GM21737 (cell line): ENCODE data around the gene CNPY1.

ENCODE experiments used
- ATAC-seq: cut with Tn5 transposase; IDR thresholded peaks from one replicate; pipeline ENCODE4 v1.9.1; 2021; ENCODE audit warnings: mild to moderate bottlenecking, moderate library complexity; ENCODE audit not compliant: unreplicated experiment

The CNPY1 gene

DNA sequence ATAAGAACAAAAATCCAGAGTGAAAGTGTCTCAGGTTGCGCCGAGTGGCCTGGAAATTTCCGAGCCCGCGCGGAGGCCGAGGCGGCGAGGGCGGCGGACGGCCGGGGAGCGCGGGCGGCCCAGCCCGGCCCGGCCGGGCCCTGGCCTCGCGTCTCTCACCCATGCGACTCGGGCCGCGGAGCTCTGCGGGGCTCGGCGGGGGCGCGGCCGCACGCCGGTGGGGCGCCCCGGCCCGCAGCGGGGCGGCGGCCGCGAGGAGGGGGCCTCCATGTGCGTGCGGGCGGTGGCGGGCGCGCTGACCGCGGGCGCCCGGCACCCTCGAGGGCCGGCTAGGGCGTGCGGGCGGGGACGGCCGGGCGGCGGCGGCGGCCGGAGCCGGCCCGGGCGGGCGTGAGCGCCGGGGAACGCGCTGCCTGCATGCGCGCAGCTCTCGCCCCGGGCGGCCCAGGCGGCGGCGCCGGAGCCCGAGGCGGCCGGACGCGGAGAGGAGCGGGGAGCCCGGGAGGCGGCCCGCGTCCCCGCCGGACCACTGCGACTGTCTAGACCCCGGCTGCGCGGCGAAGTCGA lies 88.7 kb downstream of the CNPY1 start:
- no peak for ATAC-seq

DNA sequence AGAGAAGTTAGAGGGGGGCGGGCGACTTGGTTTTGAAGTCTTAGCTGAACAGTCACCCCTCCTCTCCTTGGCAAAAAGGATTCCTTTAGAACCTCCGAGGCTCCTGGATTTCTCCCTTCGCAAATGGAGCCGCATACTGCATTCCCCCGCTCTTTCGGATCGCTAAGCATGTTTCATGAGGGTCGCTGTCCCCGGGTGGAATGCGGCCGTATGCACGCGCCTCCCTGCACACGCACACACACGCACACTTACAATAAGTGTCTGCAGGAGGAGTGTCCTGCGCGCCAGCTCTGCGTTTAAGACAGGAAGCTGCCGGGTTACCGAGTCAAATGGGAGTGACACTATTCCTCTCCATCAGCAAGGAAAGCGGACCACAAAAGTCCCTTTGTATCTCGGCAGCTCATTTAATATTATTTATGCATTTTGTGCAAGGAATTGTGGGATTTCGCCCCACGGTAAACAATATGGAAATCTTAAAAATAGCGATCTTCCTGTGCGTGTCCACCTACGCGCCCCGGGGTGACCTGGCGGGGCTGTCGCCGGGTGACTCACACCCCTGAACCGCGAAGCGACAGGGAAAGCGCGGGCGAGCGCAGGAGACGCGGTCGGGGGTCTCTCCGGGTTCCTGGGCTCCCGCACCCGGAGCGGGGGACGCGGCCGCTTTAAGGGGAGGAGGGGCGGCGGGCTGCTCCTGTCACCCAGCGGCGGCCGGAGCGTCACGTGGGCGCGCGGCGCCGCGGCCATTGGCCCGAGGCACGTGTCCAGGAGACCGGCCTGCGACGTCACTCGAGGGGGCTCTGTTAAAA lies 89.4 kb downstream of the CNPY1 start:
- no peak for ATAC-seq

DNA sequence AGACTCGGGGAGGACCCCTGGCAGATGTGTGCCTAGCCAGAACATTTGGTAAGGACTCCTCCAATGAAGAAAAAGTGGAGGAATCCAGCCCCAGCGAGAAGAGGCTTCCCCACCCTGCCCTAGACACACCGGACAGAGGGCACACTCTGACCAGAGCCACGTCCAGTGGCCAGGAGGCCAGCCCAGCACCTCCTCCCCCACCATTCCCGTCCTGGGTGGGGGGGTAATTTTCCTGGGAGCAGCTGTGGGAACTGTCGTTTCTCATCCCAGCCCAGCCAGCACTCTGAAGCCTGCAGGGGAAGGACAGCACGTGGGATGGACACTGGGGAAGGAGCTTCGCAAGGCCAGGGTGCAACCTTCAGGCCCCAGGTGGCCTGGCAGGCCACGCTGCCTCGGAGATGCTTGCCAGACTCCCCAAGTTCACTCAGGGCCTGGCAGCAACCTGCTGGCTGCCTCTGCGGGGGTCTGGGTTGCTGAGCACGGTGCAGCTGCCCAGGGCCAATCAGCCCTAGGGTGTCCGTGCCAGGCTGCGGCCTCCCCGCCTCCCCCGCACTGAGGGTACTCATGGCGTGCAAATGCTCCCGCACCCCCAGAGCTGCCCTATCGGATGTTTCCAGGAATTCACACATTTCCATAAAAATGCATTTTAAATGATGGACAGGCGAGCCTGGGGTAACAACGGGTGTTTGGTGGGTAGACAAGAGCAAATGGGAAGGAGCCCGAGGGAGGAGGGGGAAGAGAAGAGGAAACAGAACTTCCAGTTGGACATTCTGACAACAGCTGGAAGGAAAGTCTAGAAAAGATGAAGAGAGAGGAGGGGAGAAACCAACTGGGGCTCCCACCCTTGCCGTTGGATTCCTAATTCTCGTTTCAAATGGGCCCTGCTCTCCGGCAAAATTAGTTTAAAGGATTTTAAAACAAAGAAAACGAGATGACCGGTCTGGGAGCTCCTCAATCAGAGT lies 90.3 kb downstream of the CNPY1 start:
- ATAC-seq = no peak

DNA sequence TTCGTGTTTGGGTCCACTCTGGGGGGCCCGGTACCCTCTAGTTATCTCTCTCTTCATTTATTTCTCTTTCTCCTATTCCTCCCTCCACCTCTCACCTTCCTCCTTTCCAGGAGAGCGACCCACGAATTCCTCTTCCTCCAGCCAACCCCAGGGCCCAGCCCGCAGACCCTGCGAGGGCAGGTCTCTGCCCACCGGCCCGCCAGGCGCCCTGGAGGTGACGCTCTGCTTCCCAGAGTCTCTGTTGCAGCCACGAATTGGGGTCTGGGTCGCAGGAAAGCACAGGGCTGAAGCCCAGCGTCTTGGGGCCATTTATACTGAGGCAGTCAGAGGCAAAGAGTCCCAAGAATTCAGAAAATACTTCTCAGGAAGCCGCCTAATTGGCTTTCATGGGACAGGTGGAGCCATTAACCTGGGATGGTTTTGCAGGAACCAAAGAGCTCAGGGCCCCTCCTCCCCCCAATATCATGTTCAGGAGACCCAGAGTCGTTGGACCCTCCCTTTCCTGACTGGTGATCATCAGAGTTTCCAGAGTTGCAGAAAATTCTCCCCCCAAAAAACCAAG lies 91.1 kb downstream of the CNPY1 start:
- no peak for ATAC-seq

DNA sequence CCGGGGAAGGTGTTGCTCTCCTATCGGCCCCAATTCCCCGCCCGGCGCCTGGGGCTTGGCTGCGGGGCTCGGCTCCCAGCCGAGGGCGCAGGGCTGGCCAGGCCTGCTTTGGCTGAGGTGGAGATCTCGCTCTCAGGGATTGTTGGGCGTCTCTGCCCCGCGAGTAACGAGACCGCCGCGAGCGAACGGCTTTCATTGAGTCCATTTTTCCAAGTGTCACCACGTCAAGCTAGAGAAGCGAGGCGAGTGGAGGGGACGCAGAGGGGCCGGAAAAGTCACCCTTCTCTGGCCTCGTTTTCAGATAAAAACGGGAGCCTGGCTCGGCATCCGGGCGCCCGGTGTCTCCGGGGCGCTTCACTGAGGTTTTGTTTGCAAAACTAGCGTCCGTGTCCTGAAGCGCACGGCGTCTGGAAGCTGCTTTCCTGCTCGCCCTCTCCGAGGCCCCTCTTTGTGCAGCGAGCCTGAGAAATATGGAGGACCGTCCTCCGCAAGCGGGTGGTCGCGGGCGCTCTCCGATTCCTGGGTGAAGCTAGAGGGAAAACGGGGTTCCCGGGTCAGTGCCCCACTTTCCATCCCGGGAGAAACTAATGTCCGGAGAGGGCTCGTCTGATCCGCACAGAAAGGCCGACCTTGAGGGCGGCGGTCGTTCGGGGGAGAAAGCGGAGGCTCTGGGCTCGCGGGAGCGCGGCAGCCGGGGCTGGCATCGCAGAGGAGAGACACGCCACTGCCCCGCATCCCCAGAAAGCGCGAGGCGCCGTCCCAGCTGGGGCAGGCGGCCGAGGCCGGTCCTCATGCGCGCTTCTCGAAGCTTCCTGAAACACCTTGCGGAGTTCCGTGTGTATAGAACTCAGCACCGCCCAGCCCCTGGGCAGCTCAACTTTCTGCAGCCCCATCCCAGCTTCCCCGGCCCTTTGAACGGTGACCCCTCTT lies 91.9 kb downstream of the CNPY1 start:
- ATAC-seq = no peak

DNA sequence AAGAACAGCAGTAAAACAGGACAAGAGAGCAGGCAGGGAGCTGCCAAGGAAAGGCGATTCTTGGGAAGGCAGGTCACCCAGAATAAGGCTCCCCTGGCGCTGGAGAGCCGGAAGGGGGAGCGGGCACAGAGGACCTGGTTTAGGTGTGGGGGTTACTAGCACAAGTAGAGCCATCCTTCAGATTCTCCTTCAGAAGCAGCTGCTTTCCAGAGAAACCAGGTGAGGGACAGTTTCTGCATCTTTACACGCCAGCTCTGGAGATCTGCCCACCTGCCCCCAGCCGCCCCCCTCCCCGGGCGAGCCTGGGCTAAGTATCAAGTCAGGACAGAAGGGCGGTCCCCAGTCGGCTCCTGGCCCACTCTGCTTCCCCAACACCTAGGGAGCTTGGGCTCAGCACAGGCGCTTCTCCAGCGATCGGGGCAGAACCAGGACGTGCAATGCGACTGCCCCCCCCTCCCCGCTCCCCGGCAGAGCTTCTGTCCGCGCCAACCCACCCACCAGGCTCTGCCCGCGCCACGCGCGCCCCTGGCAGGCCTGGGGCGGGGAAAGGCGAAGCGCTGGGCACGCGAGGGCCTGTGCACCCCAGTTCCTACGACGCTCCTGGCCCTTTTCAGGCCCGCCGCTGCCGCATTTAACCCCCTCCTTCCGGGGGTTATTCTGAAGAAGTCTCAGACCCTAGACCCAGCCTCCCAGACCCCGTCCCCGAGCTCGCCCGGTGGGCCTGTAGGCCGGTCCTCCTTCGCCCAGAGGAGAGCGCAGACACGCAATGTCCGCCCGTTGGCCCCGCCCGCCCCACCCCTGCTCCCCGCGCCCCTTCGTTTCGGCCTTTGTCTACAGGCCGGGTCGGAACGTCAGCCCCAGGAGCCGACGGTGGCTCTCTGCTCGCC lies 92.8 kb downstream of the CNPY1 start:
- ATAC-seq = no peak

DNA sequence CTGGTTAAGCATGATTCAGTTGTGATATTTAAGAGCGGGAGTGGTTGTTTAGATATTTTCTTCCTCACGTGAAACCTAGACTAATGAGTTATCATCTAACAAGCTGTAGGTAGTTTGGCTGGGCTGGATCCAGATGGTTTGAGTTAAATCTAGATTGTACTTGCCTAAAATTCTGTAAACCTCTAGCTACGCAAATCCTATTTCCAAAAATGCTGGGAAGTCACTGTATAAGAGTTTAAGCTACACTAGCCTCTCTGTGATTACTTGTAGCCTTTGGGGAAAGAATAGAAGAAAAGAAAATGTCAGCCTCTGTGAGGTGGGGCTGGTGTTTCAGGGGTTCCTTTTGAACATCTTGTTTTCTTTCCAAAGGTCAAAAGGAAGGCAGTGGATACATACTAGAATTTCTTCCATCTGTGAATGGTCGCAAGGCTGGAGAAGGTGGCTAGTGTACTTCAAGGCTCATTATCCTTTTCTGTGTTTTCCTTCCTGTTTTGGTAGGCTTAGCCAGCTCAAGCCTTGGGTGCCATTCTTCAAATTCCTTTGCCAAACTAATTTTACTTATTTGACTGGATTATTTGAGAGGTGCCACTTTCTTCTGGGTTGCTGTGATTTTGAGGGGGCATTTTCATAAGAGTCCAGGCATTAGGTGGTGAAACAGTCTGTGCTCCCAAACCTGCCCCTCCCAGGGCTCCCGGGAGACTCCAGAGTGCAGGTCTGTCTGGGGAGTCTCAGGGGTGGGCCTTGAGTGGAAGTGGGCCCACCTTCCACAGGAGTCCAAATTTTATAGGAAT lies 93.7 kb downstream of the CNPY1 start:
- ATAC-seq = no peak

DNA sequence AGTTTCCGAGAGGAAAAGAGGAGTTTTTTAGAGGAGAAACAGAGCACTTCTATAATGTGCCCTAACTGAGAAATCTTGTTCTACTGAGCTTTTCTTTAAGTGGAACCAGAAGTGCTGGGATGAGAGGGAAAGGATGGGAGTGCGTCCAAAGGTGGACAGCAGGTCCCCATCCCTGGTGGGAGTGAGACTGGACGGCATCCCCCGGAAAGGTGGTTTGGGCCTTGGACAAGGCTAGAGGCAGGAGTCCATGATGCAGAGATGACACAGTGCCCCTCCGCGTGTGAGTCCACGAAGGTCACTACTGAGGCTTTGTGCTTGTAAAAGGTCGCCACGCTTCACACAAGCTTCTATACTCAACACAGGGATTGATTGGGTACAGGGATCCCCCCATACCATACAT lies 94.5 kb downstream of the CNPY1 start:
- ATAC-seq = no peak
